Left lobe of liver (tissue), 2 donors: Measurements from ENCODE around the gene IL32. TPM values are rescaled to one million over a fixed set of nuclear protein-coding genes. Genes with fewer than 3 reads are reported as not detected.
"Not testable (repeated sequence)": the region's sequence is repeated elsewhere in the genome, so short reads cannot be mapped to it uniquely, and the experiment has no call there.

Experiments
- ATAC-seq: fragments of 200-7000 bp; cut with Tn5 transposase; one replicate; pipeline ENCODE4 v1.9.1; 2020; ENCODE audit warnings: mild to moderate bottlenecking, moderate library complexity
- DNase-seq: peaks from one replicate; pipeline ENCODE4 v3.0.0-alpha.2; 2020; ENCODE audit warnings: low spot score
- total RNA-seq: library from RNA; stranded (reverse); gene quantifications from one replicate; pipeline ENCODE4 v1.2.1, GENCODE V29; 2021
- donor health status: DM: no; HTN: no; CAD: no; lungs with moderate emphysema.
- donor health status: DM: no; HTN: yes; CAD: no.

The IL32 gene
- total RNA-seq, 1 donor from 2014 or later, result 172 TPM

- ATAC-seq (no peak), DNase-seq (no peak)
These were observed 15.0 kb upstream of the IL32 start for GRCh38 chr16:3050487-3050886.

DNA sequence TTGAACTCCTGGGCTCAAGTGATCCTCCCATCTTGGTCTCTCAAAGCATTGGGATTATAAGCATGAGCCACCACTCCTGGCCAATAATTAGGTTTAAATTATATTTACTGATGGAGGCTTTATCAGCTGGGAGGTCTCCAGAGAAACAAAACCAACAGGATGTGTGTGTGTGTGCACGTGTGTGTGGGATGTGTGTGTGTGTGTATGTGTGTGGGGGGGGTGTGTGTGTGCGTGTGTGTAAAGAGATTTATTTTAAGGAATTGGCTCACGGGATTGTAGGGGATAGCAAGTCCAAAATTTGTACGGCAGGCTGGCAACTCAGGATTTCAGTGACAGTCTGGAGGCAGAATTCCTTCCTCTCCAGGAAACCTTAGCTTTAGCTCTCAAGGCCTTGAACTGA is 14.4 kb upstream of the IL32 start:
- DNase-seq (no peak), ATAC-seq (no peak)

- no peak for ATAC-seq
These were observed 13.9 kb upstream of the IL32 start for GRCh38 chr16:3051494-3051893.

GRCh38 chr16:3052571-3053329 is 12.7 kb upstream of the IL32 start:
- not testable (repeated sequence) for DNase-seq, ATAC-seq

More at GRCh38 chr16:3051494-3051893, 13.9 kb upstream of the IL32 start:
- DNase-seq, result no peak

DNA sequence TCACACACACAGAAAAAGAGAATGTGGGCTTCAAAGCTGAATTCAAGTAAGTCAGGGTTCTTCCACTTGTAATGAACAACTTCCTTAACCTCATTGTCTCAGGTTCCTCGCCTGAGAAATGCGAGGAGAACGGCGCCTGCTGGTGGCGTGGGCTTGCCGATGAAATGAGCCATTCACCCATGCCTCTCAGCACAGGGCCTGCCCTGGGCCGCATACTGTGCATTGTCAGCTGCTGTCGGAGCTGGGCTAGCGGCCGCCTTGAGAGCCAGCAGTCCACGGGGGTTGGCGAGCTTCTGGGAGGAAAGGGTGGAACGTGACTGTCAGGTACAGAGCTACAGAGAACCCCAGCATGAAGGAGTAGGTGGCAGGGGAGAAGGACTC is 12.1 kb upstream of the IL32 start:
- DNase-seq, result not testable (repeated sequence)

GRCh38 chr16:3054965-3055733 is 10.3 kb upstream of the IL32 start:
- DNase-seq, result no peak
- no peak for ATAC-seq

More for the DNA sequence above, 12.1 kb upstream of the IL32 start:
- not testable (repeated sequence) for ATAC-seq

GRCh38 chr16:3055734-3056115 is 9.7 kb upstream of the IL32 start:
- ATAC-seq, DNase-seq: not testable (repeated sequence)

DNA sequence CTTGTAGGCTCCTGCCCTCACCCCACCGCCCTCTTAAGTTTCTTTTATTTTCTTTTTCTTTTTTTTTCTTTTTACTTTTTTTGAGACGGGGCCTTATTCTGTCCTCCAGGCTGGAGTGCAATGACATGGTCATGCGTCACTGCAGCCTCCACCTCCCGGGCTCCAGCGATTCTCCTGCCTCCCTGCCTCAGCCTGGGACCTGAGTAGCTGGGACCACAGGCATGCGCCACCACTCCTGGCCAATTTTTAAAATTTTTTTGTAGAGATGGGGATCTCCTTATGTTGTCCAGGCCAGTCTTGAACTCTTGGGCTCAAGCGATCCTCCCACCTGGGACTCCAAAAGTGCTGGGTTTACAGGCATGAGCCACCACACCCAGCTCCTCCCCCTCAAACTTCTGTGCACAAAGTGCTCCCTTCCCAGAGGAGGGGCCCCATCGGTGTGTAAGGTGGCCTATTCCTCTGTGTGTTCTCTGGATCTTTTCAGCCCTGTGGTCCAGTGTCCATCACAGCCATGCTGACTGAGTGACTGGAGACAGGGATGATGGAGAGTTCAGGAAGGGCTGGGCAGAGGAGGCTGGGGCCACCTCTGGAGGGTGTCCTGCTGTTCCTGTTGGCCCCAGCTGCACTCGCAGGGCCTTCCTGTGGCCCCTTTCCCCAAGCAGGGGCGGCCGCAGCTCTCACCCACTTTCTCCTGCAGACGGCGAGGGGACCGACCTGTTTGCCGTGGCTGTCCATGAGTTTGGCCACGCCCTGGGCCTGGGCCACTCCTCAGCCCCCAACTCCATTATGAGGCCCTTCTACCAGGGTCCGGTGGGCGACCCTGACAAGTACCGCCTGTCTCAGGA is 8.9 kb upstream of the IL32 start:
- DNase-seq (no peak), ATAC-seq (no peak)

DNA sequence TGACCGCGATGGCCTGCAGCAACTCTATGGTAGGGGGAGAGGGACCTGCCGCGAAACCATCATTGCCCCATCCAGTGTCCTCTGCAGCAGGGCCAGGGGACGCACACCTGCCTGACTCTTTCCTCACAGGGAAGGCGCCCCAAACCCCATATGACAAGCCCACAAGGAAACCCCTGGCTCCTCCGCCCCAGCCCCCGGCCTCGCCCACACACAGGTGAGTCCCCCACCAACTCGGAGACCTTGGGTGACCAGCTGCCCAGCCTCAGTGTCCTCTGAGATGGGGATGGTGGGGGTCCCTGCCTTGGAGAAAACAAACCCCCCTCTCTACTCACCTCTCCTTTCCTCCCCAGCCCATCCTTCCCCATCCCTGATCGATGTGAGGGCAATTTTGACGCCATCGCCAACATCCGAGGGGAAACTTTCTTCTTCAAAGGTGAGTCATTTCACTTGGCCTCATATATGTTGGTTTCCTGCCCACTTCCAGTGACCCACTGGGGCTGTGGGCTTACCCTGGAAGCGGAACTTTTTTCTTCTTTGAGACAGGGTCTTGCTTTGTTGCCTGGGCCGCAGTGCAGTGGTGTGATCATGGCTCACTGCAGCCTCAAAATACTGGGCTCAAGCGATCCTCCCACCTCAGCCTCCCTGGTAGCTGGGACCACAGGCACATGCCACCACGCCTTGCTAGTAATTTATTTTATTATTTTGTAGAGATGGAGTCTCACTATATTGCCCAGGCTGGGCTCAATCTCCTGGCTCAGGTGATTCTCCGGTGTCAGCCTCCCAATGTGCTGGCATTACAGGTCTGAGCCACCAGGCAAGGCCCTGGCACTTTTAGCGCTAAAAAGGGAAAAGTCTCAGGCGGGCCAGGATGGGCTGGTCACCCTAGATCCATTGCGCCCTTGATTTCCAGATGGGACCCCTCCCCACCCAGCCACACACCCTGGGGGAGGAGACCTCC is 8.0 kb upstream of the IL32 start:
- DNase-seq (no peak), ATAC-seq (no peak)

GRCh38 chr16:3058139-3059030 is 7.1 kb upstream of the IL32 start:
- DNase-seq (peak; percentile 66), ATAC-seq (peak; percentile 45)

DNA sequence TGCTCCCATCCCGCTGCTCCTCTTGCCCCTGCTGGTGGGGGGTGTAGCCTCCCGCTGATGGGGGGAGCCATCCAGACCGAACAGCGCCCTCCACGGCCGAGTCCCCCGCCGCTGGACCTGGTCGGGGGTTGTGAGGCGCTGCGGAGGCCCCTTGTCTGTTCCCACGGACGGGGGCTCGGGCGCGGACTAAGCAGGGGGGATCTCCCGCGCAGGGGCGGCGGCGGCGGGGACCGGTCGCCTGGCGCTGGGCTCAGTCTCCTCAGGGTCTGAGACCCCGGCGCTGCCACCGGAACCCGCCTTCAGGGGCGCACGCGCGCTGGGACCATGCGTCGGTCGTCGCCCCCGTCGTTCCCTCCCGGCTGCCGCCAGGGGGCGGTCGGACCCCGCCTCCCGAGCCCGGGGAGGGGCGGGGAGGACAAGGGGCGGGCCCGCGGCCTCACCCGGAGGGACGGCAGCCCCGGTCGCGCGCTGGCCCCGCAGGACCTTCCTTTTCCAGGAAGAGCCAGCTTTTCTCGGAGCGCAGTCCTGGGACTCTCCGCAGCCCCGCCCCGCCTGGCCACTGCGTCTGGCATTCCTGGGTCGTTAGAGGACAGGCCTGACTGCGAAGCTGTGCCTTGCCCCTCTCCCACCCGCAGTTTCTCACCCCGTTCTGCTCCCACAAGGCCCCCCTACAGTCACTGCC is 6.3 kb upstream of the IL32 start:
- ATAC-seq (peak; percentile 98), DNase-seq (peak; percentile 91)

- DNase-seq (no peak), ATAC-seq (no peak)
These were observed 5.7 kb upstream of the IL32 start for GRCh38 chr16:3059723-3060242.

DNA sequence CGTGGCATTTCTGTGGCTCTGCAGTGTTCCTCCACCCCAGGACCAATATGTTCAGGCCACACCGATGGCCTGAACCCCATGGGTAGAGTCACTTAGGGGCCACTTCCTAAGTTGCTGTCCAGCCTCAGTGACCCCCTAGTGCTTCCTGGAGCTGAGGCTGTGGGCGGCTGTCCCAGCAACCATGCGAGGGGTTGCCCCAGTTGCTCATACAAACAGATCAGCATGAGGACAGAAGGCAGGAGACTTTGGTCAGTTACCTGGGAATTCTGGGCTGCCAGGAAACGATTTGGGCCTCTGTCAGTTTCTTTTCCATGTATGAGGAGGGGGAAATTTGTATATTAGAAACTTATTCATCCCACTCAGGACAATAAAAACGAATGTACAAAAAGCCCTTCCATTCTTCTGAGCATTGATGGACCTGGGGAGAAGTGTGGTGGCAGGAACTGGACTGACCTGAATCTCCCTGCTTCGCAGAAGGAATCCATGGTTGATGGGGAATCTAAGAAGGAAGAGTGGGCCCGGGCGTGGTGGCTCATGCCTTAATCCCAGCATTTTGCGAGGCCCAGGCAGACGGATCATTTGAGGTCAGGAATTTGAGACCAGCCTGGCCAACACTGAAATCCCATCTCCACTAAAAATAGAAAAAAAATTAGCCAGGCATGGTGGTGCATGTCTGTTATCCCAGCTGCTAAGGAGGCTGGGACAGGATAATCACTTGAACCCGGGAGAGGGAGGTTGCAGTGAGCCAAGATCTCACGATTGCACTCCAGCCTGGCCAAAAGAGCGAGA is 4.9 kb upstream of the IL32 start:
- ATAC-seq (no peak), DNase-seq (no peak)

- no peak for DNase-seq
- ATAC-seq, result no peak
These were observed 2.9 kb upstream of the IL32 start for GRCh38 chr16:3062553-3062952.

DNA sequence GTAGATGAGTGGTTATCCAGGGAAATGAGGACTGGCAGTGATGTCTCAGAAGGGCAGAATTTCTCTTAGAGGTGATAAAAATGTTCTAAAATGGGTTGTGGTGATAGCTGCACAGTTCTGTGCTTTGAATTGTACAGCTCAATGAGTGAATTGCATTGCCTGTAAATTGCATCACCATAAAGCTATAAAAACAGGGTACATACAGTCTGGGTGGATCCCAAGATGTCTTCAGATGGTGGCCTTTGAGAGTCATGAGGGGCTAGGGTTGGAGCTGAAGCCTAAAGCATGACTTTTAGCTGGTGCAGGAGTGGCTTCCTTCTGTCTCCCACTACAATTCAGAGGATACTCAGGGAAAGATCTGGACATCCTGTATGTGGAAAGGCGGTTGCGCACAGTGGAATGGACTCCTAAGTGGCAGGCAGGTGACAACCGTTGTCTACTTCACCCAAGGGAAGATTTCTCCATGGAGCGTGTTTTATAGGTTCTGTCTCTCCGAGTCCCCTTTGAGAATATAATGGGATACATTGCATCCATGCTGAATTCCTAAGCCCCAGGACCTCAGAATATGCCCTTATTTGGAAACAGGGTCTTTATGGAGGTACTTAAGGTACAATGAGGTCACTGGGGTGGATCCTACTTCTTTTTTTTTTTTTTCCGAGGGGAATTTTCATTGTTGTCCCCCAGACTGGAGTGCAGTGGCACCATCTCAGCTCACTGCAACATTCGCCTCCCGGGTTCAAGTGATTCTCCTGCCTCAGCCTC is 1.6 kb upstream of the IL32 start:
- DNase-seq, result no peak
- ATAC-seq, result no peak

- ATAC-seq, result peak; percentile 50
- peak; percentile 66 for DNase-seq
These were observed 451 bp downstream of the IL32 start for GRCh38 chr16:3065742-3066439.
